GM18870 (cell line): ENCODE data around the gene SGCA.

Source experiments
- ATAC-seq: cut with Tn5 transposase; IDR thresholded peaks from one replicate; pipeline ENCODE4 v1.9.1; 2021; ENCODE audit warnings: moderate library complexity; ENCODE audit not compliant: unreplicated experiment

Gene SGCA

DNA sequence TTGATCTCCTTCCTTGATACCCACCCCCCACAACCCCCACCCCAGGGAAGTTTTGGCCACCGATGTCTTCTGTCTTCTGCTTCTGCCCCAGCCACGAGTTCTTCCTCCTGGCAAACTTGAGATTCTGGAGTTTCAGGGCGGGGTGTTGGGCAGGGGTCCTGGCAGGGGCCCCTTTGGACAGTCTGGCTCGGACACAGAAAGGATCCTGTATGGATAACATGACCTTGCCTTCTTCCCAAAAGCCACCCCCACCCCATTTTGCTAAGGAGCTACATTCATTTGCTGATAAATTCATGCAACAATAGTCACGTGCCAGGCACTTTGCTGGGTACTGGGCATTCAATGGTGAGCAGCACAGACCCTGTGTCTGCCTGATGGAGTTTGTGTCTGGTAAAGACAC lies 41.5 kb downstream of the SGCA start:
- no peak for ATAC-seq

DNA sequence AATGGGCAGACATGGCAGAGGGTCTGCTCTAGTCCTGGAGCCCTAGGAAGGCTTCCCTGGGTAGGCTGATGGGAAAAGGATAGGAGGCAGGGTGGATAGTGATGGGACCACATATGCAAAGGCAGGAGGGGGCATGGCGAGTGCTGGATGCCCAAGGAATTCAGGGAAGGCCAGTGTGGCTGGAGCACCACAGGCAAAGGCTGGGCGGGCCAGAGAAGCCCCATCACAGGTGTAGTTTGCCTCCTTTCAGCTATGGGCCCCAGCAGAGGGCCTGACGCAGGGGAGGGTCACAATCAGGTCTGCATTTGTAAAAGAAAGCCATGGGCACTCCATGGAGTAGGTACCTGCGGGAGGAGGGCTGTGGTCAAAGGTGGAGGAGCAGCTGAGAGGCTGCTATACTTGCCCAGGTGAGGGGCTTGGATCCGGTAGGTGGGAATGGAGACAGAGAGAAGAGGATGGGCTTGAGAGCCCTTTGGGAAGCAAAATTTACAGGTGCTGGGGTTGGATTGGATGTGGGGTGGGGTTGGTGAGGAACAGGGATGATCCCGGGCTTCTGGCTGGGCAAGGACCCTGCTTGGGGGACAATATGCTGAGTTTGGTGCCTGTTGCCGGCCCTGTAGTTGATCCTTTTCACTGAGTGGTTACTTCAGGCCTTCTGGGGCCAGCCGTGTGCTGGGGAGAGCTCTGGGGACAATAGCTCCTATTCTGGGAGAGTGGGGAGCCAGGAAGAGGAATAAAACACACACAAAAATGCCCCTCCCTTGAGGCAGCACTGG lies 42.2 kb downstream of the SGCA start:
- ATAC-seq, result no peak

DNA sequence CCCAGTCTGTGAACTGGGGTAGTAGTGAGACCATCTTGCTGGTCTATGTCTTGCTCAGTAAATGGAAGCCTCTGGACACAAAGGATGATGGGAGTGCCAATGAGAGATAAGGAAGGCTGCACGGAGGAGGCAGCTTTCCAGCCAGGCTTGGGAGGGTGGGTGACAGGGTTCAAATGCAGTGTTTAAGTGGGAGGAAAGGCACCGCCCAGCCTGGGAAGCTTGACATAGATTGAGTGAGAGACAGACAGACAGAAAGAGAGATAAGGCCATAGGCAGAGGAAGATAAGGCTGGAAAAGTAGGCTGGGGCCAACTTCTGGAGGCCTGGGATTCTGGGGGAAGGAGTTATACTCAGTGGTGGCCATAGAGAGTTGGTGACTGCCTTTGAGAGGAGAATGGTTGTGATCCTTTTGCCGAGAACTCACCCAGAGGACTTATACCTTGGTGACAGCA lies 42.8 kb downstream of the SGCA start:
- ATAC-seq, result no peak

DNA sequence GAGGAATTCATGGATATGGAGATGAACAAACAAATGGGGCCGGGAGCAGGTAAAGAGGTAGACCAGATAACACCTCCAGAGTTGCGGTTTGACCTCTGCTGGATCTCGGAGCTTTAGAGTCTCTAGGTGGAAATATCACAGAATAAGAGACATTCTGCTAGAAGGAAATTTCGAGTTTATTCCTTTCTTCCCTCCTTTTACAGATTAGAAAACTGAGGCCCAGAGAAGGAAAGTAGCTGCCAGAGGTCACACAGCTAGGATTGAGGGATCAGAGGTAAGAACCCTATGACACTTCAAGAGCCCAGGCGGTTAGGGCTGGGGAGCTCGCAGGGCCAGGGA lies 43.3 kb downstream of the SGCA start:
- ATAC-seq, result no peak

DNA sequence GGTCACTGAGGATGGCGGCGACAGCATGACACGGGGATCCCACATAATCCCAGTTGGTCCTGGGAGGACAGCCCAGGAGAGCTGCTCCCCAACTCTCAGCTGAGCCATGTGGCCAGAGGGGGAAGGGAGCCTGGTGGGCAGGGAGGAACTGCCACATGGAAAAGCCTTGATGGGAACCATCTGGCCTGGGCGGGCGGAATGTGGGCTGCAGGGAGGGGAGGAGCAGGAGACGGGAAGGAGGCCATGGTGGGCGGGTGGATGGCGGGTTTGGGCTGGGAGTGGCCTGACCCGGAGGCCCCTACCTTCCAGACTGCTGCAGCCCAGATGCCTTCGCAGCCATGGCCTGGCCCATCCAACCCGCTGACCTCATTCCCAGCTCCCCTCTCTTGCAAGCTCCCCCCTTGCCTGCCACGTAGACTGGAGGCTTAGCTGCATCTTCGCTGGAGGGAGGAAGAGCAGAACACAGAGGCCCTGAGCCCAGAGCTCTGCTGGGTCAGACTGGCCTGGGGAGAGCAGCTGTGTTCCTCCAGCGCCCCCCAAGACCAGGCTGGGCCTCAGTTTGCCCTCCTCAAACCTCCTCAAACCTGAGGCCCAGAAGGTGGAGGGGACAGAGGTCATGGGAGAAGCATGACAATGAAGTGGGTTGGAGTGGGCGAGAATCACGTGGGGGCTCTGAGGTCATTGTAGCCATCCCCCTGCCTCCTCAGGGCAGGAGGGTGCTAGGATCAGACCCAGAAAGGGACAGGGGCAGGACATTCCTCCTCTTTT lies 43.9 kb downstream of the SGCA start:
- no peak for ATAC-seq

DNA sequence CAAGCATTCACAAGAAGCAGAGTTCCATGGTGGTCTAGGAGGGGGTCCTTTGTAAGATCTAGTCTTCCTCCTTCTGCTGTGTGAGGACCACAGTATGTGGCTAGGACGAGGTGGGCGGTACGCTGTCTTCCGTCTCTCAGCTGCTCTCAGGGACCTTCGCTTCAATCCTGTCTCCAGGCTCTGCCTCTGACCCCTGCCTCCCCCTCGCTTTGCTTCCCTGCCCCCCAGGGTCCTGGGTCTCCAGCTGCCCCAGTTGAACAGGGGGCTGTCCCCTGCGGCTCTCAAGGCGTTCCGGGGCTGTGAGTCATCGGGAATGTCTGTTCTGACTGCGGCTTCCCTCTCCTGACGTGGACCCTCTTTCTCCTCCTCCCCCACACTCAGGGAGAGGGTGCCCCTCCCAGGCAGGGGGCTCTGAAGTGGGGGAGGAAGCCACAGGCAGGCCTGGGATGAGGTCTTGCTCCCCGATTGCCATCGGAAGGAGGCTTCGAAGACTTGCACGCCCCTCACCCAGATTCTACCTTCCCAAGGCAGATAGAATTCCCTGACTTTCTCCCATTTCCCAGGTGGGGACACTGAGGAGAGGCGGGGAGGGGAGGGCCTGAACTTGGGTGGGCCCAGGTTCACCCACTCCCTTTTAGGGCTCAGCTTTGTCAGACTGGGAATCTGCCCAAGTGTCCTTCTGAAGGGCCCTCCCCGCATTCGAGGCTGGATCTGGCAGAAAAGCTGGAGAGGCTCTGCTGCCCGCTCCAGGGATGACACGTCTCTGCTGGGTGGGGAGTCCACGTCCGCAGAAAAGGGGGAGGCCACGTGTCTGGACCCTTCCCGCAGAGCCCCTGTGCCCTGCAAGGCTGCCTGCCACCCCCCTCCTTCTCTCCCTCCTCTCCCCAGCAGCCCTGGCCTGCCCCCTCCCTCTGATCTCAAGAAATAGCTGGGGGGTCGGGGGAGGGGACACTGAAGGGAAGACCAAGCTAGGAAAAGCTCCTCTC lies 44.7 kb downstream of the SGCA start:
- ATAC-seq, result no peak

DNA sequence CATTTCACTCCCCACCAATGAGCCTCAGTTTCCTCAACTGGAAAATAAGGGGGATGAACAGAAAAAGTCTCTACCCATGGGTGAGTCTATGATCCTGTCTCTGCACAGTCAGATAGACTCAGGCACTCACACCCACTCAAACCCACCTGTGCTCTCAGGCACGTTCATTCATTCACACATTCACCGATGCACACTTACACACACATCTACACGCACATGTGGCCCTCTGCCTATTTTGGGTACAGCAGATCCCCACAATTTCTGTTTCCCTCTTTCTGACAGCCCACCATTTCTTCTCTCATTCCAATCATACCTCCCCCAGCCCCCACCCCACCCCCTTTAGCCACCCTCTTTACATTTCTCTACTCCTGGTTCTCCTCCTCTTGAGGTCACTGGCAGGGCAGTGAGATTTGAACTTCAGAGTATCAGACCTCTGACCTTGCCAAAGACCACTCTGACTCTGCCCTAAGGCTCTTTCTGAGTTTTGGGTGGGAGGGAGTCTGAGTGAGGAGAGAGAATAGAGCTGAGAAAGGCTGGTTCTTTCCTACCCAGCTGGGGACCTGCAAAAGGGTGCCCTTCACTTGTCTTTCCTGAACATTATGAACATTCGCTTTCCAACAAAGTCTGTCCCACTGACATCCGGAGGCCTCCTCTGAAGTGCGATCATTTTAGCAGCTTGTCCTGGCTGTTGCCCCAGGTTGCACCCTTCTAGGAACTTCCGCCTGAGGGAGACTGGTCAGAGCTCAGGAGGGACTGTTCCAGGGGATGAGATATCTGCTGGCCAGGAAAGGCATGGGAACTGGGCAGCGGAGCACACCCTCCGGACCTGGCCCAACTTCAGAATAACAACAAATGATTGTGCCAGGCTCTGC lies 45.7 kb downstream of the SGCA start:
- no peak for ATAC-seq

DNA sequence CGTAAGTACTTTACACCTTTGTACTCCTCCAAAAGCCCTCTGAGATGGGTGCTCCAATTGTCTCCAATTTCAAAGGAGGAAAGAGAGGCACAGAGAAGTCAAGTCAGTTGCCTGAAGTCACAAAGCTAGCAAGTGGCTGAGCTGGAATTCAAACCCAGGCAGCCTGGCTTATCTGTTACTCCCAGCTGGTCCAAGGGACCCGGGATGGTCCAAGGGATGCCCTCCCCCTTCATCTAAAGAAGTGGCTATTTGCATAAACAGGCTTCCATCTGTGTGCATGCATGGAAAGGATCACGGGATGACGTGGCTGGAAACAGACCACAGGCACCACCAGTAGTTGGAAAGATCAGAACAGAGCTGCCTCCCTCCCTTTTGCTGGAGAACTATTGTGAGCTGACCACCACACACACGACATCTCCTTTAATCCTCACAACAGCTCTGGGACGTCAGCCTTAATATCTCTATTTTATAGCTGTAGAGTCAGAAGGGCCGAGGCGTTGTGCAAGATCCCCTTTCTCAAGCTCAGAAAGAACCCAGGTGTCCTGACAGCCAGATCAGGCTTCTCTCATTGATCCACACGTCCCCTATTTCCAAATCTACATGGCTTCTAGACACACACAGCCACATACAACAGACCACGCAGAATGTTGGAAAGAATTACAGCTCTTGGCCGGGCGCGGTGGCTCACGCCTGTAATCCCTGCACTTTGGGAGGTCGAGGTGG lies 46.5 kb downstream of the SGCA start:
- ATAC-seq, result no peak

DNA sequence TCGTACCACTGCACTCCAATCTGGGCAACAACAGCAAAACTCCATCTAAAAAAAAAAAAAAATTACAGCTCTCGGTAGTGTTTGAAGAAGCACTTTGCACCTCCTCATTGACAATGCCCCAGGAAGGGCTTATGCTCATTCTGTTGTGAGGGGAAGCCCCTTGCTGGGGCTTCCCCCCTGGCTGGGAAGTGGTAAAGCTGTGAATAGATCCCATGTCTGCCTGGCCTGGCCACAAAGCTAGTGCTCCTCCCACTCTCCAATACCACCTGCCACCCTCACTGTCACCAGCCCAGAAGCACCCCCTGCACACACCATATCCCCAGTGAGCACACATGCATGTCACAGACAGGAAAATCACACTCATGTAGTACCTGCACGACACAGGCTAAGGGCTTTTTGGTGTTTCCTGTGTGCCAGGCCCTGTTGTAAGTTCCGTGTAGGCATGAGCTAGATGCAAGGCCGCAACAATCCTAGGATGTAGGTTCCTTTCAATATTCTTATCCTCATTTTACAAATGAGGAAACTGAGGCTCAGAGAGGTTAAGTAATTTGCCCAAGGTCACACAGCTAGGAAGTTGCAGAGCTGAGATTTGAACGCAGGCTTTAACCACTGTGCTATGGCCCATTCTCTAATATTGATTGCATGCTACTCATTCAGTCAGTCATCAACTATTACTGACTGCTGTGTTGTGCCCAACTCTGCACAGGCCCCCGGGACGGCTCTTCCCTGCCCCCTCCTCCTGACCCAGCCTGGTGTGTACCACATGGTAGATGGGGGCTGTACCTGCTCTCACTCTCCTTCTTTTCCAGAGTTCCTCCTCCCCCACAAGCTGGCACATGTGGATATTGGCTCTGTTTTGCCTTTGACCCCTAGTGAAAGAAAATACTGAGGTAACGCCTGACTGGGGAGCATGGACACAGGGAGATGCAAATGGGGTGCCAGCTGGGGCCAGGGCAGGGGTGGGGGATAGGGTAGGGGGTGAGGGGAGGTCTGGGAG lies 47.5 kb downstream of the SGCA start:
- no peak for ATAC-seq

DNA sequence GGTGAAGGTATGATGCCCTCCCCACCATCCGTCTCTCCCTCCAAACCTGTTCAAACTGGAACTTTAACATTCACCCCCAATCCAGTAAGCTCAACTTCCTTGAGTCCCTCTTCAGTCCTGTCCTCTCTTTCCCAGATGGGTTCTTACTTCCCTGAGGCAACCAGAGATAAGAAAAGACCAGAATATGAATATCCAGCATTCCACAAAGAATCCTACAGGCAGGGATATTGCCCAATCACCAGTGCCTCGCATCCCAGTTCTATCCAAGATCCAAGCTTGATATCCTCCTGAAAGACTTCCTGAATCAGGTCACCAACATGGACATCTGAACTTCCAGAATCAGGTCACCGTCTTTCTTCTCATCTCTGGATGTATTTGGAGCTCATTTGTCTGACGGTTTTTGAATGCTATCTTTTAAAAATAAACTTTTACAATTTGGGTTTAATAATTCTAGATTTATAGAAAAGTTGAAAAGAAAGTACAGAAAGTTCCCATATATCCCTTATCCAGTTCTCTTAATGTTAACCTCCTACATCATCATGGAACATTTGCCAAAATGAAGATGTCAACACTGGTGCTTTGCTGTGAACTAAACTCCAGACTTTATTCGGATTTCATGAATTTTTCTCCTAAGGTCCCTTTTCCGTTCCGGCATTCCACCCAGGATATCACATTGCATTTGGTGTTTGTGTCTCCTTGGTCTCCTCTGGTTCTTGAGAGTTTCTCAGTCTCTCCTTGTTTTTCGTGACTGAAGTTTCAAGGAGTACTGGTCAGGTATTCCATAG lies 49.4 kb downstream of the SGCA start:
- ATAC-seq, result no peak

DNA sequence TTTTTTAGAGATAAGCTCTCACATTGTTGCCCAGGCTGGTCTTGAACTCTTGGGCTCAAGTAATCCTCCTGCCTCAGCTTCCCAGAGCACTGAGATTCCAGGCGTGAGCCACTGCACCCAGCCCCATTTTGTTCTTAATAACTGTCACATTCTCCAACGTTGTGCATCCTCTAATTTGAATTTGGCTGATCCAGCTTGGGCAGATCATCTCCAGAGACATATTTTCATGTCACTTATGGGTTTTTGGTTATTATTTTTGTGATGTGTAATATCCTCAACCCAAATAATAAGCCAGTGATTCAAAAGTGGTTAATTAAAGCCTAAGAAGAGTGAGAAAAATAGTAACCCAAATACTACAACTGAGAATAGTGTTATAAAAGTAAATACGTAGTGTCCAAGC lies 51.8 kb downstream of the SGCA start:
- no peak for ATAC-seq

DNA sequence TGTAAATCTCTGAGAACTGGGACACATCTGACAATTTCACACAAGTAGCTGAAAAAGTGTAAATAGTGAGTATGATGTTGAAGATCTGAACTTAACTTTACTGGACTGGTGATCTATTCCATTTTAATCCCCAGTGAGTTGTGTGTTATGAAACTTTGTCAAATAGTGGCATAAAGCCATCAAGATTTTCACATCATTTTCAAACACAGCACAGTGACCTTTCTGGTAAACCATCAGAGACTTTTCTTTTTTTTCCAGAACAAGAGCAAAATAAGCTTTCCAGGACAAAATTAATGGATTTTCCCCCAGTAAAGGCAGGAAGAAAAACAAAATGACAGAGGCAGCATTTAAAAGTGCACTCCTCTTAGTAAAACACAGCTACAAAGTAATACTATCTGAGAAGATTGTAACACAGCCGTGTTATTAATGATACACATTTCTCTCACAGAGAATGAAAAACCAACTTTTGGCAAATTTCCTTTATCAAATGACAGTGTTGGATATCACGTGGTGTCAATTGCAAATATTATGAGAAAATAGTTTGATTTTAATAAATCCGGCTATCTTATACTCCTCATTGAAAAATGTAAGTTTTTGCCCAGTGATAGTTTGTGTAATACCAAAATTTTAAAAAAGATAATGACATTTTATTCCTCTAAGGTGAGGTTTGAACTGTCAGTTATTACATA lies 52.4 kb downstream of the SGCA start:
- no peak for ATAC-seq

DNA sequence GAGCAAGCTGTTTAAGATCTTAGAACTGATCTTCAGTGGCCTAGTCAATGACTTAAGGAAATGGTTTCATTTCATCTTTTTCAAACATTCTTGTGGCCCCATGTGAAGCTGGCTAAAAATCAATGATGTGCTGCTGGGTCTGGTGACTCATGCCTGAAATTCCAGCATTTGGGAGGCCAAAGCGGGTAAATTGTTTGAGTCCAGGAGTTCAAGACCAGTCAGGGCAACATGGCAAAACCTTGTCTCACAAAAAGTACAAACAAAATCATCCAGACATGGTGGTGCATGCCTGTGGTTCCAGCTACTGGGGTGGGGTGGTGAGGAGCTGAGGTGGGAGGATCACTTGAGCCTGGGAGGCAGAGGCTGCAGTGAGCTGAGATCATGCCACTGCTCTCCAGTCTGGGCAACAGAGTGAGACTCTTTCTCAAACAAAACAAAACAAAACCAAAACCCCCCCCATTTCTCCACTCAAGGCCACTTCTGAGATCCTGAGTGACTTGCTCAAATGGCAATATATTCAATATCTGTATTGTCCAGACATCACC lies 53.0 kb downstream of the SGCA start:
- ATAC-seq, result no peak

DNA sequence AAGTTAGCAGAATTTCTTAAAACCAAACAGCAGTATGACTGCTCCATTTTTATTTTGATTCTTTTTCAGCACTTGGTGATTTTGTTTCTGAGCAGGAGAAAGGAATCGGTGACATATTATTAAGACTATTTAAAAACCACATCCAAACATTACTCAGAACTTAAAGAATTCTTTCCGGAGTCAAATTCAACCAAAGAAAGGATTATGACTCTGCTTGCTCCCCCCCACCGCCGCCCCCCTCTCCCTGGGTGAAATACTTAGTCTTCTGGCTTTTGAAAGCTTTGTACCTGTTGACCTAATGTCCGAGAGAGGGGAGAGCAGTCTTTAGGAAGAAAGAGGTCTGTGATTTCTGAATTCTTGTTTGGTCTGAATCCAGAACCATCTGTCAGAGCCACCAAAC lies 53.5 kb downstream of the SGCA start:
- ATAC-seq, result no peak

DNA sequence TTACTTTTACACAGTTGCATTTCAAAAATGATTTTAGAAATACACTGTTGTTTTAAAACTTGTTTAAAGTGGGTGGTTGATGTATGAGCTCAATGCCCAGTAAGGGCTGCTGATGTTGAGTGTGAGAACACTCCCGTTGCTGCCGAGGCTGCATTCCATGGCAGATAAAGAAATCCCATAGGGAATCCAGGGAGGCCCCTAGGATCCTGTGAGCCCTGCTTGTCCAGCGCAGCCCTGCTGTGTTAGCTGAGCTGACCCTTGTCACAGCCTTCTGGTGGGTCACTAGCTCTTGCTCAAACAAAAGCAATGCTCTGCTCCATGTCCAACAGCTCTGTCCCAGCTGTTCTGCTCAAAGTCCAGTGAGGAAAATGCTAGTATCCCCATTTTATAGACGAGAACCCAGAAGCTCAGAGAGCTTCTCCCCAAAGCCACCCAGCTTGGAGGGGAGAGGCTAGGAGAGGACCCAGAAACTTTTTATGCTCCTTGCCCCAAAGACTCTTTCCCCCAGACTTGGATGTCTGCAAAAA lies 54.2 kb downstream of the SGCA start:
- ATAC-seq, result no peak

DNA sequence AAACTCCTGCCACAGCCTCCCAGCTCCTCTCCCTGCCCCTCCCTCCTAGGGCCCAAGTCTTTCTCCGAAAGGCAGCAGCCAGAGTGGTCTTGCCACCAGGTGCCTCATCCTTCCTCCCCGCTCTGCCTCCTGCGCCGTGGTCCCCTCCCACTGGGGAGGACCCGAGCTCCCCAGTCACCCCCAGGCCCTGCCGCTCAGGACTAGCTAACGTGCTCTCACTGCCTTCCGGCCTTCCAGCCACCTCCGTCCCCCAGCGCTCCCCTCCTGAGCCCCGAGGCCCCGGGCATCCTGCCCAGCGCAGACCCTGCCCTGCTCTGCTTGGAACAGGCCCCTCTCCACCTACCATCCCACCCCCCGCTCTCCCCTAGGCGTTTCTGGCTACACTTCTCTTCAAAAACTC lies 55.0 kb downstream of the SGCA start:
- ATAC-seq, result no peak
